ENCODE results near the gene CAMTA1. TPM values are rescaled to one million over a fixed set of nuclear protein-coding genes. Genes with fewer than 3 reads are reported as not detected.

The CAMTA1 gene
- total and polyA plus RNA-seq, 4 donors: 78.7 to 438 (median 173) TPM

- Histone ChIP-seq H3K27me3 (ENCODE audit: control insufficient read depth in 1 of 2, insufficient read depth in 2 of 2, low read length in 1 of 2) (no peaks in the 10 kb centered on the region), H3K4me3 (ENCODE audit: low read length in 2 of 2) (no peak overlapping the region), H3K27ac (ENCODE audit: low read depth in 1 of 2, low read length in 2 of 2) (no peak overlapping the region), H3K36me3 (ENCODE audit: control insufficient read depth in 1 of 2, insufficient read depth in 2 of 2, low read length in 1 of 2) (no peaks in the 10 kb centered on the region), H3K4me1 (ENCODE audit: control insufficient read depth in 1 of 2, insufficient read depth in 2 of 2, low read length in 2 of 2) (no peaks in the 10 kb centered on the region), H3K9me3 (ENCODE audit: control insufficient read depth, low read length) (no peaks in the 10 kb centered on the region)
- DNase-seq (peak in 1 of 2 donors; percentile 17), ATAC-seq (ENCODE audit: low FRiP score) (no peak)
- 51 to 73% methylated on average over 3 of the region's 3 CpGs for WGBS, 2 donors
- intact Hi-C loops (cut with DNase I): loop anchor here (10.0 kb wide), 5 partner anchors 188 to 918 kb away; no protein-coding TSS in a partner anchor
Observed at GRCh38 chr1:7642781-7643529, 857.7 kb downstream of the CAMTA1 start.

DNA sequence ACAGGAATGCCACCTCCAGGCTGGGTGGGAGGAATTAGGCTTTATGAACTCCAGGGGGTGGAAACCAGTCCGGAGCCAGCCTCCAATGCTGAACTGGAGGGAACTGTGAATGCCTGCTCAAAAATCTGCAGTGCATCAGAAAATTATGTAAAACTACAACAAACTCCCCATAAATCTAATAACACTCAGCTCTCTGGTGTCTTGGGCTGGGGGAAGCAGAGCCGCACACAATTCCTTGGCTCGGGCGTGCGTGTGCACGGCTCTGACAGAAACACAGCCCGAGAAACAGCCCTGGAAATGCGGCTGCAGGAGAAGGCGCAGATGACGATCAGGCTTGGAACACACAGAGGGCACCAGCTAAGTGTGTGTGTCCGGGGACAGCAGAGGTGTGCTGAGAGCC is 858.3 kb downstream of the CAMTA1 start:
- no peak overlapping the region for H3K4me3 ChIP-seq (ENCODE audit: low read length in 2 of 2)
- no peak for ATAC-seq (ENCODE audit: low FRiP score)
- DNase-seq: peak in 1 of 2 donors; percentile 12
- no peak overlapping the region for H3K27ac ChIP-seq (ENCODE audit: low read depth in 1 of 2, low read length in 2 of 2)
- no peaks in the 10 kb centered on the region for H3K4me1 ChIP-seq (ENCODE audit: control insufficient read depth in 1 of 2, insufficient read depth in 2 of 2, low read length in 2 of 2)
- H3K27me3 ChIP-seq (ENCODE audit: control insufficient read depth in 1 of 2, insufficient read depth in 2 of 2, low read length in 1 of 2): no peaks in the 10 kb centered on the region
- 74 to 83% methylated on average over 11 of the region's 11 CpGs for WGBS, 2 donors
- no peaks in the 10 kb centered on the region for H3K36me3 ChIP-seq (ENCODE audit: control insufficient read depth in 1 of 2, insufficient read depth in 2 of 2, low read length in 1 of 2)
- intact Hi-C loops (cut with DNase I): loop anchor here (10.0 kb wide), 5 partner anchors 189 to 919 kb away; no protein-coding TSS in a partner anchor
- H3K9me3 ChIP-seq (ENCODE audit: control insufficient read depth, low read length): no peaks in the 10 kb centered on the region

GRCh38 chr1:7644086-7644485 is 858.8 kb downstream of the CAMTA1 start:
- 88 to 90% methylated on average over 3 of the region's 3 CpGs for WGBS, 2 donors
- H3K27ac ChIP-seq (ENCODE audit: low read depth in 1 of 2, low read length in 2 of 2): no peak overlapping the region
- H3K9me3 ChIP-seq (ENCODE audit: control insufficient read depth, low read length): no peaks in the 10 kb centered on the region
- no peaks in the 10 kb centered on the region for H3K36me3 ChIP-seq (ENCODE audit: control insufficient read depth in 1 of 2, insufficient read depth in 2 of 2, low read length in 1 of 2)
- no peak overlapping the region for H3K4me3 ChIP-seq (ENCODE audit: low read length in 2 of 2)
- H3K27me3 ChIP-seq (ENCODE audit: control insufficient read depth in 1 of 2, insufficient read depth in 2 of 2, low read length in 1 of 2): no peaks in the 10 kb centered on the region
- no peaks in the 10 kb centered on the region for H3K4me1 ChIP-seq (ENCODE audit: control insufficient read depth in 1 of 2, insufficient read depth in 2 of 2, low read length in 2 of 2)
- ATAC-seq (ENCODE audit: low FRiP score): no peak
- no peak for DNase-seq
- intact Hi-C loops (cut with DNase I): loop anchor here (10.0 kb wide), 5 partner anchors 189 to 919 kb away; no protein-coding TSS in a partner anchor

DNA sequence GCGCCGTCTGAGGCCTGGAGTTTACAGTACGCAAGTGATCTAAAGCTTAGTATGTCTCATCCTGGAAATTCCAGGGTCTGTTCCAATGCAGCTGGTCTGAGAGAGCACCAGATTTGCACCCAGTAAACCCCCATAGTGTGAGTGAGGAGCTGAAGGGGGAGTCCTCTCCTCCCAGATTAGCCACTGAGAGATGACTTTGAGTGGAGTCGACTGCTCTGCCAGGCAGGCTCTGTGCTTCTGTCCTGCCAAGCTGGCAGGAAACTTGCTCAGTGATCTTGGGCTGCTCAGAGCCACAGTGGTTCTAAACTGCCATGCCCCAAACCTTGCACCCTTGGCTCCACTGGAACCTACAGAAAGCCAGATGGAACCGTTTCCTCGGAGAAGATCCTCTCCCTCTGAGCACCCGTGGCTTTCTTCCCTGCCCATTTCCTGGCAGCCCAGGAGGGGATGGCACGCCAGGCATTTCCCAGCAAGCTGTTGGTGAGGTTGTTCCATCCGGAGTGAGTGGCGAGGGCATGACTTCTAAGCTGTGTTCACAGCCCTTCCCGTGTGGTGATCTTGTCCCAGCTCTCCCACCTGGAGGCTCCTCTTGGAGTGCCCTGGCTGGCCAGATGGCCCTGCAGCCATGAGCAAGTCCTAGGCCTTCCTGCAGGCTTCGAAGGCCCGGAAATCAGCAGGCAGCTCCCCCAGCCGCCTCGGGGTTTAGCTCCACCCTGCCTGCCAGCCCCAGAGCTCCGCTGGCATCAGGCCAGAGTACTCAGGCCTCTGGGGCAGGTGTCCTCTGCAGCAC is 859.9 kb downstream of the CAMTA1 start:
- intact Hi-C loops (cut with DNase I): loop anchor here (5.0 to 10.0 kb wide), 6 partner anchors 190 to 920 kb away; no protein-coding TSS in a partner anchor
- no peaks in the 10 kb centered on the region for H3K27me3 ChIP-seq (ENCODE audit: control insufficient read depth in 1 of 2, insufficient read depth in 2 of 2, low read length in 1 of 2)
- H3K36me3 ChIP-seq (ENCODE audit: control insufficient read depth in 1 of 2, insufficient read depth in 2 of 2, low read length in 1 of 2): no peaks in the 10 kb centered on the region
- H3K4me3 ChIP-seq (ENCODE audit: low read length in 2 of 2): no peak overlapping the region
- no peaks in the 10 kb centered on the region for H3K4me1 ChIP-seq (ENCODE audit: control insufficient read depth in 1 of 2, insufficient read depth in 2 of 2, low read length in 2 of 2)
- DNase-seq: no peak
- ATAC-seq (ENCODE audit: low FRiP score): no peak
- no peak overlapping the region for H3K27ac ChIP-seq (ENCODE audit: low read depth in 1 of 2, low read length in 2 of 2)
- WGBS, 2 donors: 46 to 49% methylated on average over 16 of the region's 16 CpGs
- H3K9me3 ChIP-seq (ENCODE audit: control insufficient read depth, low read length): no peaks in the 10 kb centered on the region

- Histone ChIP-seq H3K36me3 (ENCODE audit: control insufficient read depth in 1 of 2, insufficient read depth in 2 of 2, low read length in 1 of 2) (no peaks in the 10 kb centered on the region), H3K9me3 (ENCODE audit: control insufficient read depth, low read length) (no peaks in the 10 kb centered on the region), H3K4me1 (ENCODE audit: control insufficient read depth in 1 of 2, insufficient read depth in 2 of 2, low read length in 2 of 2) (no peaks in the 10 kb centered on the region), H3K27me3 (ENCODE audit: control insufficient read depth in 1 of 2, insufficient read depth in 2 of 2, low read length in 1 of 2) (no peaks in the 10 kb centered on the region), H3K4me3 (ENCODE audit: low read length in 2 of 2) (no peak overlapping the region), H3K27ac (ENCODE audit: low read depth in 1 of 2, low read length in 2 of 2) (no peak overlapping the region)
- DNase-seq (no peak), ATAC-seq (ENCODE audit: low FRiP score) (no peak)
- intact Hi-C loops (cut with DNase I): loop anchor here (5.0 to 10.0 kb wide), 6 partner anchors 191 to 921 kb away; no protein-coding TSS in a partner anchor
- 86% methylated on average over 6 to 7 of the region's 7 CpGs for WGBS, 2 donors
Observed at GRCh38 chr1:7645751-7646048, 860.4 kb downstream of the CAMTA1 start.

DNA sequence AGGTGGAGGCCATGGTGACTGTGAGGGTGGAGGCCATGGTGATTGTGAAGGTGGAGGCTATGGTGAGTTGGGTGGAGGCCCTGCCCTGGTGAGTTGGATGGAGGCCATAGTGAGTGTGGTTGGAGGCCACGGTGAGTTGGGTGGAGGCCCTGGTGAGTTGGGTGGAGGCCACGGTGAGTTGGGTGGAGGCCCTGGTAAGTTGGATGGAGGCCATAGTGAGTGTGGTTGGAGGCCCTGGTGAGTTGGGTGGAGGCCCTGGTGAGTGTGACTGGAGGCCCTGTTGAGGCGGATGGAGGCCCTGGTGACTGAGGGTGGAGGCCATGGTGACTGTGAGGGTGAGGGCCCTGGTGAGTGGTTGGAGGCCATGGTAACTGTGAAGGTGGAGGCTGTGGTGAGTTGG is 860.9 kb downstream of the CAMTA1 start:
- H3K9me3 ChIP-seq (ENCODE audit: control insufficient read depth, low read length): no peaks in the 10 kb centered on the region
- WGBS, 2 donors: 93 to 95% methylated on average over 3 of the region's 3 CpGs
- H3K27ac ChIP-seq (ENCODE audit: low read depth in 1 of 2, low read length in 2 of 2): no peak overlapping the region
- H3K4me3 ChIP-seq (ENCODE audit: low read length in 2 of 2): no peak overlapping the region
- no peaks in the 10 kb centered on the region for H3K36me3 ChIP-seq (ENCODE audit: control insufficient read depth in 1 of 2, insufficient read depth in 2 of 2, low read length in 1 of 2)
- no peaks in the 10 kb centered on the region for H3K4me1 ChIP-seq (ENCODE audit: control insufficient read depth in 1 of 2, insufficient read depth in 2 of 2, low read length in 2 of 2)
- no peak for ATAC-seq (ENCODE audit: low FRiP score)
- H3K27me3 ChIP-seq (ENCODE audit: control insufficient read depth in 1 of 2, insufficient read depth in 2 of 2, low read length in 1 of 2): no peaks in the 10 kb centered on the region
- intact Hi-C loops (cut with DNase I): loop anchor here (5.0 to 10.0 kb wide), 6 partner anchors 191 to 921 kb away; no protein-coding TSS in a partner anchor
- no peak for DNase-seq

DNA sequence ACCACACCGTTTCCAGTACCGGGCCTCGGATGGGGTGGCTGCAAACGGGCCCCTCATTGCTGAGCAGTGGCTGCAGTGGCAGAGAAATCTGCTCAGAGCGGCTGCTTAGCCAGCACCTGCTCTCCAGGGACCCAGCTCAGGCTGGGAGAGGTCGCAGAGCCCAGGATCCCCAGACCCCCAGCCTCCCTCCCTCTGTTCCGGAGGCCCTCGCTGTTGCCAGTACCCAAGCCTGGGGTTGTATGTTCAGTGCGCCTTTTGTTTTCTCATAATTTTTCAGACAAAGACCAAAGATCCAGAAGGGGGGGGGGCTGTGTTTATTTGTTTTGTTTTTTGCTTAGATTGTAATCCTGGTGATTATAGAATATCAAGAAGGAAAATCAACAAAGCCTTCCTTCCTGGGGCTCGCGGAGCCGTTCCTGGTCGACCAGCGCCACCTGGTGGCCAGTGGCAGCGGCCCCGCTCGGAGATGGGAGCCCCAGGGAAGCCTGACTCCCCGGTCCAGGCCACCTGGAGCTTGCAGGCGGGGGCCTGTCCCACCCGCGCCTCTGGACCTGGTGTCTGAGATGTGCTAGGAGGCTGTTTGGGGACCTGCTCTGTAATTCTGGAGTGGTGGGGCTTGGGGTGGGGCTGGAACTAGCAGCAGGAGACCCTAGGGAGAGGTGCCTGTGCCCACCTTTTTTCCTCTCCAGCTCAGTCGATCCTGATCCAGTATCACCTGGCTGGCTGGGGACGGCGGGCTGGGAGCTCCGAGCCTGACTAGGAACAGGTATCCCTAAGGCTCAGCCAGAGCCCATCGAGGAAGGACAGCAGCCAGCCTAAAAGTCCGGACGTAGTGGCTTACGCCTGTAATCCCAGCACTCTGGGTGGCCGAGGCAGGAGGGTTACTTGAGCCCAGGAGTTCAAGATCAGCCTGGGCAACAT is 862.0 kb downstream of the CAMTA1 start:
- 43 to 44% methylated on average over 30 of the region's 30 CpGs for WGBS, 2 donors

GRCh38 chr1:7648761-7649384 is 863.6 kb downstream of the CAMTA1 start:
- WGBS, 2 donors: 49 to 57% methylated on average over 14 of the region's 14 CpGs
- H3K36me3 ChIP-seq (ENCODE audit: control insufficient read depth in 1 of 2, insufficient read depth in 2 of 2, low read length in 1 of 2): no peaks in the 10 kb centered on the region
- intact Hi-C loops (cut with DNase I): loop anchor here (5.0 to 10.0 kb wide), 6 partner anchors 194 to 924 kb away; no protein-coding TSS in a partner anchor
- H3K9me3 ChIP-seq (ENCODE audit: control insufficient read depth, low read length): no peaks in the 10 kb centered on the region
- ATAC-seq (ENCODE audit: low FRiP score): no peak
- no peak overlapping the region for H3K4me3 ChIP-seq (ENCODE audit: low read length in 2 of 2)
- H3K27ac ChIP-seq (ENCODE audit: low read depth in 1 of 2, low read length in 2 of 2): no peak overlapping the region
- H3K27me3 ChIP-seq (ENCODE audit: control insufficient read depth in 1 of 2, insufficient read depth in 2 of 2, low read length in 1 of 2): no peaks in the 10 kb centered on the region
- no peak for DNase-seq
- H3K4me1 ChIP-seq (ENCODE audit: control insufficient read depth in 1 of 2, insufficient read depth in 2 of 2, low read length in 2 of 2): no peaks in the 10 kb centered on the region

More for the DNA sequence above, 862.0 kb downstream of the CAMTA1 start:
- H3K4me1 ChIP-seq (ENCODE audit: control insufficient read depth in 1 of 2, insufficient read depth in 2 of 2, low read length in 2 of 2): no peaks in the 10 kb centered on the region
- H3K27ac ChIP-seq (ENCODE audit: low read depth in 1 of 2, low read length in 2 of 2): no peak overlapping the region
- peak; percentile 74 to 93 for DNase-seq
- no peaks in the 10 kb centered on the region for H3K36me3 ChIP-seq (ENCODE audit: control insufficient read depth in 1 of 2, insufficient read depth in 2 of 2, low read length in 1 of 2)
- no peaks in the 10 kb centered on the region for H3K9me3 ChIP-seq (ENCODE audit: control insufficient read depth, low read length)
- no peak overlapping the region for H3K4me3 ChIP-seq (ENCODE audit: low read length in 2 of 2)
- H3K27me3 ChIP-seq (ENCODE audit: control insufficient read depth in 1 of 2, insufficient read depth in 2 of 2, low read length in 1 of 2): no peaks in the 10 kb centered on the region
- intact Hi-C loops (cut with DNase I): loop anchor here (5.0 to 10.0 kb wide), 6 partner anchors 192 to 922 kb away; no protein-coding TSS in a partner anchor
- ATAC-seq (ENCODE audit: low FRiP score): no peak
